Mesendoderm (in vitro differentiated cells): Measurements from ENCODE around the gene KCNQ1.

Experiments
- DNase-seq: peaks from one replicate; pipeline ENCODE4 v3.0.0; 2013
- H2AK5ac ChIP-seq: 2 replicates; pipeline ENCODE4 v1.6.1; 2013; ENCODE audit warnings: low read length, inconsistent platforms
- H2BK120ac ChIP-seq: 2 replicates; pipeline ENCODE4 v1.6.1; 2013; ENCODE audit warnings: low read depth, mild to moderate bottlenecking, low read length, moderate library complexity, mixed read lengths
- H2BK15ac ChIP-seq: replicated peaks from 2 replicates; pipeline ENCODE4 v1.6.1; 2013; ENCODE audit warnings: low read depth, mild to moderate bottlenecking, moderate library complexity
- H2BK5ac ChIP-seq: 2 replicates; pipeline ENCODE4 v1.6.1; 2013; ENCODE audit warnings: low read length, inconsistent platforms
- H3K18ac ChIP-seq: 2 replicates; pipeline ENCODE4 v1.6.1; 2013; ENCODE audit warnings: mild to moderate bottlenecking, low read length, mixed read lengths
- H3K23ac ChIP-seq: one replicate; pipeline ENCODE4 v1.6.1; 2013; ENCODE audit warnings: low read length
- H3K27ac ChIP-seq: 2 replicates; pipeline ENCODE4 v1.5.1; 2013; ENCODE audit warnings: low read depth, mild to moderate bottlenecking, inconsistent platforms, low read length, moderate library complexity
- H3K27me3 ChIP-seq: 2 replicates; pipeline ENCODE4 v1.6.1; 2013; ENCODE audit warnings: low read length, control low read depth, mild to moderate bottlenecking, inconsistent platforms; ENCODE audit not compliant: insufficient read depth, poor library complexity
- H3K36me3 ChIP-seq: 2 replicates; pipeline ENCODE4 v1.6.1; 2013; ENCODE audit warnings: low read length, inconsistent platforms; ENCODE audit not compliant: control insufficient read depth, insufficient read depth
- H3K4ac ChIP-seq: one replicate; pipeline ENCODE4 v1.6.1; 2013; ENCODE audit warnings: low read depth, mild to moderate bottlenecking, low read length, moderate library complexity
- H3K4me1 ChIP-seq: 2 replicates; pipeline ENCODE4 v1.6.1; 2013; ENCODE audit warnings: low read depth, low read length, inconsistent platforms; ENCODE audit not compliant: control insufficient read depth
- H3K4me2 ChIP-seq: 2 replicates; pipeline ENCODE4 v1.6.1; 2013; ENCODE audit warnings: low read length
- H3K4me3 ChIP-seq: 2 replicates; pipeline ENCODE4 v1.5.1; 2013; ENCODE audit warnings: mild to moderate bottlenecking, low read length
- H3K56ac ChIP-seq: one replicate; pipeline ENCODE4 v1.6.1; 2013; ENCODE audit warnings: low read length
- H3K79me1 ChIP-seq: 2 replicates; pipeline ENCODE4 v1.6.1; 2013; ENCODE audit warnings: low read length, inconsistent platforms
- H3K79me2 ChIP-seq: 2 replicates; pipeline ENCODE4 v1.6.1; 2013; ENCODE audit warnings: mild to moderate bottlenecking, low read length; ENCODE audit not compliant: control insufficient read depth, insufficient read depth
- H3K9ac ChIP-seq: 2 replicates; pipeline ENCODE4 v1.6.1; 2013; ENCODE audit warnings: low read length, inconsistent platforms
- H4K5ac ChIP-seq: one replicate; pipeline ENCODE4 v1.6.1; 2013; ENCODE audit warnings: low read length
- H4K8ac ChIP-seq: one replicate; pipeline ENCODE4 v1.6.1; 2013; ENCODE audit warnings: low read depth, mild to moderate bottlenecking, control low read depth, low read length, moderate library complexity
- WGBS: extraction: QIAGEN DNeasy Blood & Tissue Kit; methylation state at CpG from one replicate; pipeline ENCODE4 v1.1.7; 2013; ENCODE audit warnings: low lambda C conversion rate, missing lambda C conversion rate; ENCODE audit not compliant: insufficient coverage; ENCODE audit errors: extremely low coverage; 5-methylcytosine and 5-hydroxymethylcytosine counted together

Gene KCNQ1

DNA sequence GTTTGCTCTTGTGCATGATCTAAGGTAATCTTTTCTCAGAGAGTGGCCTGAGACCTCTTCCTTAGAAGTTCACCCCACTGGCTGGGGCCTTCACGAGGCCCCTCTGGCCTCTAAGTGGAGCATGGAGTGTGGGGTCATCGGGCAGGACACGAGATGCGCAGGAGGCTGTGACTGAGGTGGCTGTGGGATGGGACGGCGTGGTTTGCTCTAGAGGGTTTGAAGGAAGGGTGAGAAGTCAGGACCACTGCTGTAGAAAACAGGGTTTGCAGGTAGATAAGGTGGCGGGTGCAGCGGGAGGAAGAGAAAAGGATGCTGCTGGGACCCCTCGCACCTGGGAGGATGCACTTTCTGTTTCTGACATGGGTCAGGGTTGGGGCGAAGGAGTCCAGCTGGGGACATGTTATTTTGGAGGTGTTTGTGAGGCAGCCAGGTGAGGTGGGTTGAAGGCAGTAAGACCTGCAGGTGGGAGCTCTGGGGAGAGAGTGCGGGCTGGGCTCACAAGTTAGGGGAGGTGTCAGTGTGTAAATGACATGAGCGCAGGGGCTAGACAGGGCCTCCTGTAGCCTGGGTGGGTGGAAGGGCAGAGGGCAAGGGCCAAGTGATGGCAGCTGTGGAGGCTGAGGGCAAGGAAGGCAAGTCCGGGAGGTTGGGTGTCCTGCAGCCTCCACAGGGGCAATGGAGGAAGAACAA is 62.5 kb downstream of the KCNQ1 start:
- no peaks in the 10 kb centered on the region for H3K79me1 ChIP-seq
- H3K27ac ChIP-seq, result no peak overlapping the region
- H3K4ac ChIP-seq, result no peak overlapping the region
- no CpG with 5 or more reads among the region's 13 CpGs for WGBS
- no peaks in the 10 kb centered on the region for H3K79me2 ChIP-seq
- no peak overlapping the region for H3K56ac ChIP-seq
- no peak overlapping the region for H2BK120ac ChIP-seq
- H3K23ac ChIP-seq, result no peak overlapping the region
- no peak overlapping the region for H3K4me3 ChIP-seq
- H3K27me3 ChIP-seq, result no peaks in the 10 kb centered on the region
- H3K9ac ChIP-seq, result no peak overlapping the region
- no peak overlapping the region for H2AK5ac ChIP-seq
- no peak overlapping the region for H4K5ac ChIP-seq
- H4K8ac ChIP-seq, result no peak overlapping the region
- no peaks in the 10 kb centered on the region for H3K4me1 ChIP-seq
- DNase-seq, result no peak
- no peak overlapping the region for H3K4me2 ChIP-seq
- no peak overlapping the region for H3K18ac ChIP-seq
- no peak overlapping the region for H2BK15ac ChIP-seq
- H2BK5ac ChIP-seq, result no peak overlapping the region
- H3K36me3 ChIP-seq, result no peaks in the 10 kb centered on the region

DNA sequence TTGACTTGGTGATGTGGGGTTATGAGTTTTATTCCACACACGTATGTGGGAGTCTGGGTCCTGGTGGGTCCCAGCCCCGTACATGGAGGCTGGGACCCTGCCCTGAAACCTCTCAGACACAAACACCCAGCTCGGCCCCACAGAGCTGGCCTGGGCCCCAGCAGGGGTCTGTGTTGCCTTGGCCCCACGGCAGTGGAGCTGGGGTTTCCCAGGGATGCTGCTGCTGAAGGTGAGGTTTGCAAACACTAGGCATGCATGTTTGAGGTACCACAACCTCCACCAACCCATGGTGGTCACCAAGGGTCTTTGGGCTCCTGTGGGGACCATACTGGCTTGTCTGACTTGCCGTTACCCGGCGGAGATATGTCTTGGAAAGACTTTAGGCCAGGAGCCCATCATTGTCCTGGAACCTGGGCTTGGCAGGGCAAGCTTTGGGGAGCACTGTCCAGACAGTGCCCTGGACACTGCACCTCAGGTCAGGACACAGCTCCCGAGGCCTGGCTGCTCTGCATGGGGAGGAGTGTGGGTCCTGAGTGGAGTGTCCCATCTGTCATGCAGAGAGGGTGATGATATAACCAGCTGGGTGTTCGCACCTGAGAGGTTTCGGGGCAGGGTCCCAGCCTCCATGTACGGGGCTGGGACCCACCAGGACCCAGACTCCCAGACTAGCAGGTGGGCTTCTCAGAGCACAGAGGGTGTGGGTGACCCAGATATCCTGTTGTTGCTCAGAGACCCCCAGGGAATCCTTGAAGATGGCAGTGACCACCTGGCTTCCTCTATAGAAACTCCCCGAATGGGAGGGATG is 63.3 kb downstream of the KCNQ1 start:
- no peak overlapping the region for H4K5ac ChIP-seq
- no peak overlapping the region for H2BK15ac ChIP-seq
- no peak overlapping the region for H3K4me2 ChIP-seq
- no peak for DNase-seq
- no peak overlapping the region for H3K4ac ChIP-seq
- H3K79me1 ChIP-seq, result no peaks in the 10 kb centered on the region
- H4K8ac ChIP-seq, result no peak overlapping the region
- no peak overlapping the region for H3K56ac ChIP-seq
- H2BK120ac ChIP-seq, result no peak overlapping the region
- H2BK5ac ChIP-seq, result no peak overlapping the region
- no peaks in the 10 kb centered on the region for H3K4me1 ChIP-seq
- WGBS, result no CpG with 5 or more reads among the region's 12 CpGs
- no peak overlapping the region for H2AK5ac ChIP-seq
- H3K79me2 ChIP-seq, result no peaks in the 10 kb centered on the region
- no peaks in the 10 kb centered on the region for H3K36me3 ChIP-seq
- no peak overlapping the region for H3K4me3 ChIP-seq
- no peak overlapping the region for H3K9ac ChIP-seq
- H3K27me3 ChIP-seq, result no peaks in the 10 kb centered on the region
- H3K27ac ChIP-seq, result no peak overlapping the region
- H3K23ac ChIP-seq, result no peak overlapping the region
- no peak overlapping the region for H3K18ac ChIP-seq

GRCh38 chr11:2508793-2509192 is 64.0 kb downstream of the KCNQ1 start:
- no peak for DNase-seq
- Histone ChIP-seq H2BK5ac (no peak overlapping the region), H3K56ac (no peak overlapping the region), H3K4me1 (no peaks in the 10 kb centered on the region), H3K27me3 (no peaks in the 10 kb centered on the region), H3K9ac (no peak overlapping the region), H4K5ac (no peak overlapping the region), H3K4ac (no peak overlapping the region), H4K8ac (no peak overlapping the region), H3K23ac (no peak overlapping the region), H3K18ac (no peak overlapping the region), H3K36me3 (no peaks in the 10 kb centered on the region), H2AK5ac (no peak overlapping the region), H2BK120ac (no peak overlapping the region), H3K4me3 (no peak overlapping the region), H3K4me2 (no peak overlapping the region), H3K79me1 (no peaks in the 10 kb centered on the region), H2BK15ac (no peak overlapping the region), H3K79me2 (no peaks in the 10 kb centered on the region), H3K27ac (no peak overlapping the region)
- WGBS, result no CpG with 5 or more reads among the region's 2 CpGs

DNA sequence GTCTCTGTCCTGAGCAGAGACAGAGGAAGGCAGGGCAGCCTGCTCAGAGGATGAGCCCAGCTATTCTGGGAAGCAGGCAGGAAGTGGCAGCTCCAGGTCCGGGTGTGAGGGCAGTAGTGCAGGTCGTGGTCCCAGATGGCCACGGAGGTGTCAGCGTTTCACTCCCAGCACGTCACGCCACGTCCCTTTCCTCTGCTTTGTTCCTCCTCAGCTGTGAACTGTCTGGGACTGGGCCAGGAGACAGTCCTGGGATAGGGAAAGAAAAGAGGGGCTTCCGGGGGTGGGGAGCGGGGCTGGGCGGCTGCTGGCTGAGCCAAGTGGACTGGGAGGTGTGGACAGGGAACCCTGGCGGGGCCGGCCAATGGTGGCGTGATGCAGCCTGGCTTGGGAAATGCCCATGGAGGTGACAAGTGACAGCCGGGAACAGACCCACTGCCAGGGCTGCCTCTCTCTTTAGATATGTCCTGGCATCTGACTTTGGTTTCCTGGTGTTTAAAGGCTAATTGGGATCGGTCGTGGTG is 64.7 kb downstream of the KCNQ1 start:
- Histone ChIP-seq H3K79me2 (no peaks in the 10 kb centered on the region), H2AK5ac (no peak overlapping the region), H2BK5ac (no peak overlapping the region), H3K4me1 (no peaks in the 10 kb centered on the region), H3K4me3 (no peak overlapping the region), H3K4me2 (no peak overlapping the region), H3K36me3 (no peaks in the 10 kb centered on the region), H4K5ac (no peak overlapping the region), H3K27me3 (no peaks in the 10 kb centered on the region), H2BK120ac (no peak overlapping the region), H2BK15ac (no peak overlapping the region), H3K27ac (no peak overlapping the region), H3K9ac (no peak overlapping the region), H3K18ac (no peak overlapping the region), H3K4ac (no peak overlapping the region), H3K23ac (no peak overlapping the region), H3K79me1 (no peaks in the 10 kb centered on the region), H4K8ac (no peak overlapping the region), H3K56ac (no peak overlapping the region)
- WGBS, result no CpG with 5 or more reads among the region's 16 CpGs
- DNase-seq, result no peak

DNA sequence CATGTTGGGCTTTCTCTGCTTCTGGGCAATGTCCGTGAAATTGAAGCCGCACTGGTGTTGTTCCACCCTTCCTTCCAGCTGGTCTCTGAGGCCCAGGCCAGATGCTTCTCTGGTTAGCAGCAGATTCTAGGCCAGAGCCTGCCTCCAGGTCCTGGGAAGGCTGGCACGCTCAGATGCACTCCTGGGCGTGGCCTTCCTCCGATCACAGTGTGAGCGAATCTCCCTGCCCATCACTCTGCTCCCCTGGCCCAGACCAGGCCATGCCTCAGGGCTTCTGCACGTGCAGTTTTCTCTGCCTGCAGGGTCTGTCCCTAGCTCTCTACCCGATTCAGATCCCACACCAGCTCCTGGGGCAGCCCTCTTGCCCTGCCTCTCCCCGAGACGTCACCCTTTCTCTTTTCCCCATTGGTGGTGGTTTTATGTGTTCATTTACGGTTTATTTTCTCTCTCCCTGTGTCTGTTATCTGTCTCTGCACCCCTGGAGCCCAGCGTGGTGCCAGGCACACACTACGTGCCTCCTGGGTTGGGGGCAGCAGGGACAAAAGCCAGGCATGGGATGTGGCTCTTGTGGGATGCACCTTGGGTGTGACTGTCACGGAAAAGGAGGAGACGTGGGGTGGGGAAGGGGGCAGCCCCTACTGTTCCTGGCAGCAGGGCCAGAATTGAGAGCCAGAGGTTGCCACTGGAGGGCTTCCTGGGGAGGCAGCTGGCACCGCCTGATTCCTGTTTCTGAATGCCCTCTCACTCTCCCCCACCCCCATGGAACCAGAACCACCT is 66.0 kb downstream of the KCNQ1 start:
- Histone ChIP-seq H3K36me3 (no peaks in the 10 kb centered on the region), H4K8ac (no peak overlapping the region), H2BK120ac (no peak overlapping the region), H2BK5ac (no peak overlapping the region), H3K27me3 (no peaks in the 10 kb centered on the region), H2AK5ac (no peak overlapping the region), H3K4me2 (no peak overlapping the region), H3K4me1 (no peaks in the 10 kb centered on the region), H3K4ac (no peak overlapping the region), H3K23ac (no peak overlapping the region), H2BK15ac (no peak overlapping the region), H3K4me3 (no peak overlapping the region), H3K56ac (no peak overlapping the region), H4K5ac (no peak overlapping the region), H3K27ac (no peak overlapping the region), H3K18ac (no peak overlapping the region), H3K79me2 (no peaks in the 10 kb centered on the region), H3K9ac (no peak overlapping the region), H3K79me1 (no peaks in the 10 kb centered on the region)
- DNase-seq, result no peak
- WGBS, result no CpG with 5 or more reads among the region's 16 CpGs
